Measurements from ENCODE around the gene ACTL6B.
A peak's percentile ranks its signal among the peaks of the same experiment; 100 is the strongest.

ACTL6B gene

DNA sequence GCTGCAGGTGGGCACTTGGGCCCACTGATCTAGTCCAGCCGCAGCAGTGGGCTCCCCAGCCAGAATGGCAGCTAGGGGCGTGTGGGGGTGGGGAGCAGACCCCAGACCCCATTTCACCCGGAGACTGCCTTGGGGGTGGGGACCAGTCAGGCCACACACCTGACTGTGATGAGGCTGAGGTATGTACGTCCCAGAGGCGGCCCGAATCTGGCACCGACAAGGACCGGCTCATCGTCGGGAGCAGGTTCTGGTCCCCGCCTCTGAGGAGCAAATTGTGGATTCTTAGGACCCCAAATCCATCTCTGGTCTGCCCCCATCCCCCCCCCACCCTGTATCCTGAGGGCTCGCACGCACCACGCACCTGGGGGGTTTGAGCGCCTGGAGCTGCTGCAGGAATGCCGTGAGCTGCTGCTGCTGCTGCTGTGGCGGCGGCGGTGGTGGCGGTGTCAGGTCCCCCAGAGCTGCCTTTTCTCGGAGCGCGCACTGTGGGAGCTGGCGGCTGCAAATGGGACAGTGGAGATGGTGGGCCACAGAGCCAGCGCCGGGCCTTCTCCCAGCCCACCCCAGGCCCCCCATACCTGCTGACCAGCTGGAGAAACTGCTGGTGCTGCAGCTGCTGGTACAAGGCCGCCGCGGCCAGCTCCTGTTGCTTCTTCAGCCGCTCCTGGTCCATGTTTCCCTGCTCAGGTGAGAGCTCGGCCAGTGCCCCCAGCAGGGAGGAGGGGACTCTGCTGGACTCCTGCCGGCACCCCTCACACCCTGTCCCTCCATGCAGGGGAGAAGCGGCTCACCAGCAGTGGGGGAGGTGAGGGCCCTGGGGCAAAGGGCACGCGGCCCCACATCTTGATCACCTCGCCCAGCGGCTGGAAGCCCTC is 27.6 kb upstream of the ACTL6B start:
- no peak for DNase-seq (ENCODE audit: low read depth in 3 of 3)

- DNase-seq (ENCODE audit: low read depth in 3 of 3): no peak
These were observed 26.9 kb upstream of the ACTL6B start for GRCh38 chr7:100682991-100683658.

- DNase-seq (ENCODE audit: low read depth in 3 of 3): no peak
These were observed 26.0 kb upstream of the ACTL6B start for GRCh38 chr7:100682228-100682741.

- DNase-seq (ENCODE audit: low read depth in 3 of 3): no peak
These were observed 25.4 kb upstream of the ACTL6B start for GRCh38 chr7:100681491-100682227.

DNA sequence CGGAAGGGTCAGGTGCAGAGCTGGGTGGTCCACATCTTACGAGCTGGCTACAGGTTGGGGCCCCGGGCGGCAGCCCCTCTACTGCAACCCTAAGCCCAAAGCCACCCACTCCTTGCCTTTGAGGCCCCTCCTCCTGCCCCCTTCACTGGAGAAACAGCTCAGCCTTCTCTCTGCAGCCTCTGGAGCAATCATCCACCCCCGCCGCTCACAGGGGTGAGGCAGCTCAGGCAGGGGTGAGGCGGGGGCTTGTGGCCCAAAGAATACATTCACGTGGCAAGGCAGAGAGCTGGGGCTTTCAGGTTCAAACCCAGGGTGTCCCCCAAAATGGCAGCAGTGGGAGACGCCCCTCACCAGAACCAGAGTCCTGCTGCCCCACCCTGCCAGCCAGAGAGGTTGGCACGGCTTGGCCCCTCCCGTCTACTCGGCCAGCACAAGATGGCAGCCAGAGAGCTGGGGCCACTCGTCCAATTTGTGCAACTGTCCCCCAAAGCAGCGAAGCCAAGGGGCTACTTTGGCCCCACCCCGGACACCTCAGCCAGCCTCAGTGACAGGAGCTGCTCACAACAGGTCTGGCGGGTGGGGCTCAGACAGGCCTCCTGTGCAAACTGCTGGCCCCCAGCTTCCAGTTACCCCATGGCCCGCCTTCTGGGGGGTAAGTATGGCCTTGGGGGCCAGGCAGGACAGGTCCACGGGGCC is 24.5 kb upstream of the ACTL6B start:
- no peak for DNase-seq (ENCODE audit: low read depth in 3 of 3)

DNA sequence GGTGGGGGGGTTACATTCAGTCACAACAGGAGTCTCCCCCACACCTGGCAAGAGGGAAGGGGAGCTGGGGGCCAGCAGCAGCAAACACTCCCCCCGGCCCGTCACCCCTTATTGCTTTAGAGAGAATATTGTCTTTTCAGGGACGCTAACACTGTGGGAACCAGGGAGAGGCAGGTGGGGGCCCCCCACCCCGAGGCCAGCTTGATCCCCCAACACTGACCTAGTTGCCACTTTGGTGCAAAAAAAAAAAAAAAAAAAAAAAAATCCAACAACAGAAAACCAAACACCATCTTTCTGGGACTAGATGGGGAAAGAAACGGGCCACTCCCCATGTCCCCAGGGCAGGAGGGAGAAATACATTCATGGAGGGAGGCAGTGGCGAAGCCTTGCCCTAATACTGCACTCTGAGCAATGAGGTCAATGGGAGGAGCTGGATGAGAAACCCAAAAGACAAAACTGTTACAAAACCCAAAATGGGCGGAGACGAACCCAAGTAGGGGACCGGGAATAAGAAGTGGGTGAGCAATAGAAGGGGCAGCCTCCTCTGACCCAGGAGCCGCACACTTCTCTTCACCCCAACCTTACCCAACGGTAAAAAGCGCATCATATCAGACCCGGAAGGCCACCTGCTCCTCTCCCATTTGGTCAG is 23.8 kb upstream of the ACTL6B start:
- no peak for DNase-seq (ENCODE audit: low read depth in 3 of 3)

- no peak for DNase-seq (ENCODE audit: low read depth in 3 of 3)
These were observed 23.1 kb upstream of the ACTL6B start for GRCh38 chr7:100679129-100679926.

DNA sequence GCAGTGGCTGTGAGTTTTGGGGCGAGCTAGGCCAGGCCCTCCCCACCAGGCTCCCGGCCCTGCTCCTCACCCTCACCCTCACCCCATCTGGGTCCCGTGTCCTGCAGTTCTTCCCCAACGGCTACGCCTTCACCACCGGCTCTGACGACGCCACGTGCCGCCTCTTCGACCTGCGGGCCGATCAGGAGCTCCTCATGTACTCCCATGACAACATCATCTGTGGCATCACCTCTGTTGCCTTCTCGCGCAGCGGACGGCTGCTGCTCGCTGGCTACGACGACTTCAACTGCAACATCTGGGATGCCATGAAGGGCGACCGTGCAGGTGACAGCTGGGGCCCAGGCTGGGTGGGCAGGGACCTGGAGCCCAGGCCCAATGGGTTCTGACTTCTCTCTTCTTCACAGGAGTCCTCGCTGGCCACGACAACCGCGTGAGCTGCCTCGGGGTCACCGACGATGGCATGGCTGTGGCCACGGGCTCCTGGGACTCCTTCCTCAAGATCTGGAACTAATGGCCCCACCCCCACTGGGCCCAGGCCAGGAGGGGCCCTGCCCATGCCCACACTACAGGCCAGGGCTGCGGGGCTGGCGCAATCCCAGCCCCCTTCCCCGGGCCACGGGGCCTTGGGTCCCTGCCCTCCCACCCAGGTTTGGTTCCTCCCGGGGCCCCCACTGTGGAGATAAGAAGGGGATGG is 22.2 kb upstream of the ACTL6B start:
- no peak for DNase-seq (ENCODE audit: low read depth in 3 of 3)

DNA sequence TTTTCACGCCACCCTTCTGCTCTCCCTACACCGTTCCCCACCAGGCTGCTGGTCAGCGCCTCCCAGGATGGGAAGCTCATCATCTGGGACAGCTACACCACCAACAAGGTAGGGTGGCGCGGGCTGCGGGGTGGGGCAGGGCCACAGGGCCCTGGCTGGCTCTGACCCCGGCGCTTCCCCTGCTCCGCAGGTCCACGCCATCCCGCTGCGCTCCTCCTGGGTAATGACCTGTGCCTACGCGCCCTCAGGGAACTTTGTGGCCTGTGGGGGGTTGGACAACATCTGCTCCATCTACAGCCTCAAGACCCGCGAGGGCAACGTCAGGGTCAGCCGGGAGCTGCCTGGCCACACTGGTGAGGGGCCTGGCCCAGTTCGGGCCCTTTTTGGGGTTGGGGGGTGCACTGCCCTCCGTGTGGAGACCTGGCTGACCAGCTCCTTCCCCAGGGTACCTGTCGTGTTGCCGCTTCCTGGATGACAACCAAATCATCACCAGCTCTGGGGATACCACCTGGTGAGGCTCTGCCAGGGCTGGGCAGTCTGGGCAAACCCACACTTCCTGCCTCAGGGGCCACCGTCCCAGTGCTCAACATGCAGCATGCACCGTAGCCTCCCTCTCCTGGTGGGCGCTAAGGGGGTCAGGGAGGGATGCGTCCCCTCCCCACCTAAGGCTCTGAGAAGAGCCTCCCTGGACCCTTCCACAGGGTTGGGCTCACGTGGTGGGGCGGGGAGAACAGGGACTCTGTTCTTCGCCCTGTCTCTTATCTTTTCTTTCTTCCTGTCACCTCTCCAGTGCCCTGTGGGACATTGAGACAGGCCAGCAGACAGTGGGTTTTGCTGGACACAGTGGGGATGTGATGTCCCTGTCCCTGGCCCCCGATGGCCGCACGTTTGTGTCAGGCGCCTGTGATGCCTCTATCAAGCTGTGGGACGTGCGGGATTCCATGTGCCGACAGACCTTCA is 21.3 kb upstream of the ACTL6B start:
- no peak for DNase-seq (ENCODE audit: low read depth in 3 of 3)

DNA sequence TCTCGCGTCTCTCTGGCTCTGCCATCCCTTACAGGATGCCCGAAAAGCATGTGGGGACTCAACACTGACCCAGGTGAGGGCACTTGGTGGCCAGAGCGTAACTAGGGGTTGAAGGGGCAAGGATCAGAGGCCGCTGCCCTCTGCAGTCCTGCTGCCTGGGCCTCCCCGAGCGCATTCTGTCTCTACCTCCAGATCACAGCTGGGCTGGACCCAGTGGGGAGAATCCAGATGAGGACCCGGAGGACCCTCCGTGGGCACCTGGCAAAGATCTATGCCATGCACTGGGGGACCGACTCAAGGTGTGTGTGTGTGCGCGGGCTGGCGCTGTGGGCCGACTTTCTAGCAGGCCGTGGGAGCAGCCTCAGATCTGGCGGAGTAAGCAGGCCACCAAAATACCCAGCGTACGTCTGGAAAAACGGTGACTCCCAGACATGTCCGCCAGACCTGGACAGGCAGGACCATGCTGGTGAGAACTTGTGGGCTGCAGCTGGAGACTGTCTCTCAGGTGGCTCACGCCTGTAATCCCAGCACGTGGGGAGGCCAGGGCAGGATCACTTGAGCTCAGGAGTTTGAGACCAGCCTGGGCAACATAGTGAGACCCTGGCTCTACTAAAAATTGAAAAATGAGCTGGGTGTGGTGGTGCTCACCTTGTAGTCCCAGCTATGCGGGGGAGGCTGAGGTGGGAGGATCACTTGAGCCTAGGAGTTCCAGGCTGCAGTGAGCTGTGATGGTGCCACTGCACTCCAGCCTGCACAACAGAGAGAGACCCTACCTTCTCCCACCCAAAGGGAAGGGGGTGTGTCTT is 20.5 kb upstream of the ACTL6B start:
- no peak for DNase-seq (ENCODE audit: low read depth in 3 of 3)

- DNase-seq (ENCODE audit: low read depth in 3 of 3): peak; percentile 57 to 82 (median 64)
These were observed 19.5 kb upstream of the ACTL6B start for GRCh38 chr7:100675581-100676350.

- DNase-seq (ENCODE audit: low read depth in 3 of 3): no peak
These were observed 18.8 kb upstream of the ACTL6B start for GRCh38 chr7:100675105-100675451.

DNA sequence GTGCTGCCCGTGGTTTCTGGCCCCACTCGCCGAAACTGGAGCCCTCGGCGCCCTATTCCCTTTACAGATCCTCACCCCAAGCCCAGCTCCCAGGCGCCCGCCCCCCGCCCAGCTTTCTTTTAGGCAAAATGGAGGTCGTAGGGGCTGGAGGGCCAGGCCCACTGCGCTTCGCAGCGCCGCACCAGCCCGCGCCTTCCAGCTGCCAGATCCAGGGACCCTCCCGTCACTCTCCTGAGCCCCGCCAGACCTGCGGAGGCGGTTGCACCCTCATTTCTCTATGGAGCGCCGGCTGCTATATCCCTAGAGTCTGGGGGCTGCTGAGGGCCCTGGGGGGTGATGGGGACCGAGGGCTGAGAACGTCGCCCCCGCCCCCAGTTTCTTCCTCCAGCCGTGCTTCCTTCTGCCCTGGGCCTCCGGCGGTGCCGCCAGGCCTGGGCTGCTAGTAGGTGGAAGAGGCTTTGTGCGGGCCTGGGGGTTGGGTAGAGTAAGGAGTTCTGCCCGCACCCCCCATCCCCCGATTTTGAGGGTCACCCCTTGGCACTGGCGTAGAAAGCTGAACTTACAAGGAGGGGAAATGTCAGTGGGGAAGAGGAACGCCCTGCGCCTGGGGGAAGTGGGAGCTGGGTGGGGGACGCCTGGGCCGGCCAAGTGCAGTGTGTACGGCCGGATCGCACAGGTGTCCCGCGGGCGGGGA is 18.3 kb upstream of the ACTL6B start:
- no peak for DNase-seq (ENCODE audit: low read depth in 3 of 3)

- DNase-seq (ENCODE audit: low read depth in 3 of 3): peak in 1 of 3 experiments; percentile 43
These were observed 17.7 kb upstream of the ACTL6B start for GRCh38 chr7:100673942-100674410.

DNA sequence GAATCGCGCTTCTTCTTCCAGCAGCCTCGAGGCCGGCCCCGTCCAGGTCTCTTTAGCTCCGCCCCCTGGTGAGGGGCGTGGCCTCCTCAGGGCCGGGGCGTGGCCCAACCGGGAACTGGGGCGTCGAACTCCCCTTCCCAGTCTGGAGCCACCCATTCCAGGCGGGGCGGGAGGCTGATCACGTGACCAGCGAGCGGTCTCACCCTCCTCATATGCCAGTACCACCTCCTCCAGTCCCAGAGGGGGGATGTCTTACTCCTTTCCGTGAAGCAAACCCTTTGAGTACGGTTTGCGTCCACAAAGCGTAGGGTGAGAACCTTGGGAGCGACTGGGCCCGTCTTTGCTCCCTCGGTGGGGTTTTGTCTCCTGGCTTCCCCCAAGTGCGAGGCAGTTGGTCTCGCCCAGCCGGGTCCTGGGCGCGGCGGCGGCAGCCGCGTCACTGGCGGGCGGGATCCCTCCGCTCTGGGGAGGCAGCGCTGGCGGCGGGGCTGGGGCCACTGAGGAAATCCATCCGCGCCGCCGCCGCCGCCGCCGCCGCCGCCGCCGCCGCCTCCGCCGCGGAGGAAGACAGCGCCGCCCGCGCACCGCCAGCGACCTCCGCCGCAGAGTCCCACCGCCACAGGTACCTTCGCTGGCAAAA is 17.2 kb upstream of the ACTL6B start, which contains the start of gene GNB2:
Gene GNB2, plus strand, starts transcription at position 439 of the 640 bp plus-strand sequence. CDS start 2,526 bp downstream, outside the sequence.
- peak; percentile 98 to 99 (median 99) for DNase-seq (ENCODE audit: low read depth in 3 of 3)
